ENCODE results near the gene HMCN2.

The HMCN2 gene

GRCh38 chr9:130283539-130284248 lies 18.1 kb downstream of the HMCN2 start:
- H3K4me3 ChIP-seq (ENCODE audit: low read length): no peak overlapping the region
- no peak for DNase-seq (ENCODE audit: low read depth)
- TF ChIP-seq CTCF (conservative IDR thresholded peaks at IDR 0.05; ENCODE audit: low read length): no peak

- H3K4me3 ChIP-seq (ENCODE audit: low read length): no peak overlapping the region
- DNase-seq (ENCODE audit: low read depth): no peak
- TF ChIP-seq CTCF (conservative IDR thresholded peaks at IDR 0.05; ENCODE audit: low read length): no peak
Observed at GRCh38 chr9:130284249-130284625, 18.7 kb downstream of the HMCN2 start.

- H3K4me3 ChIP-seq (ENCODE audit: low read length): no peak overlapping the region
- DNase-seq (ENCODE audit: low read depth): no peak
- no peak for TF ChIP-seq CTCF (conservative IDR thresholded peaks at IDR 0.05; ENCODE audit: low read length)
Observed at GRCh38 chr9:130284690-130285089, 19.1 kb downstream of the HMCN2 start.

- TF ChIP-seq CTCF (conservative IDR thresholded peaks at IDR 0.05; ENCODE audit: low read length): no peak
- H3K4me3 ChIP-seq (ENCODE audit: low read length): no peak overlapping the region
Observed at GRCh38 chr9:130285271-130285670, 19.7 kb downstream of the HMCN2 start.

GRCh38 chr9:130286072-130286770 lies 20.7 kb downstream of the HMCN2 start:
- DNase-seq (ENCODE audit: low read depth): no peak
- H3K4me3 ChIP-seq (ENCODE audit: low read length): no peak overlapping the region
- no peak for TF ChIP-seq CTCF (conservative IDR thresholded peaks at IDR 0.05; ENCODE audit: low read length)

More at GRCh38 chr9:130285271-130285670, 19.7 kb downstream of the HMCN2 start:
- DNase-seq (ENCODE audit: low read depth): no peak

GRCh38 chr9:130286781-130287428 lies 21.3 kb downstream of the HMCN2 start:
- DNase-seq (ENCODE audit: low read depth): no peak
- no peak overlapping the region for H3K4me3 ChIP-seq (ENCODE audit: low read length)
- no peak for TF ChIP-seq CTCF (conservative IDR thresholded peaks at IDR 0.05; ENCODE audit: low read length)

All from AG10803 (cell line).